ENCODE data around the gene DDX24.

DNA sequence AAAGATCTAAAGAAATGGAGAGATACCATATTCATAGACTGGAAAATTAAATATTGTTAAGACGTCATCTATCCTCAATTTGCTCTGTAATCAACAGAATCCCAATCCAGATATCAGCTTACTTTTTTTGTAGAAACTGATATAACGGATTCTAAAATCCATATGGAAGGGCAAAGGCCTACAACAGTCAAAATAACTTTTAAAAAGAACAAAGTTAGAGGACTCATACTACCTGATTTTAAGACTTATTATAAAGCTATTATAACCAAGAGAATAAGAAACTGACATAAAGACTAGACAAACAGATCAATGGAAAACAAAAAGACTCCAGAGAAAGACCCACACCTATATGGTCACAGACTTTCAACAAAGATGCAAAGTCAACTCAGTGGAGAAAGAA is 6.0 kb downstream of the DDX24 start:
- TF ChIP-seq RELA (CRISPR knock-in tag; IDR thresholded peaks at IDR 0.05; ENCODE audit: borderline replicate concordance) (no peak), FOXP1 (CRISPR knock-in tag; IDR thresholded peaks at IDR 0.05; ENCODE audit: borderline replicate concordance) (no peak), JUN (CRISPR knock-in tag; IDR thresholded peaks at IDR 0.05) (no peak), NR1H2 (CRISPR knock-in tag; IDR thresholded peaks at IDR 0.05) (no peak), IRF2 (CRISPR knock-in tag; IDR thresholded peaks at IDR 0.05; ENCODE audit: borderline replicate concordance, low read depth) (no peak), ZNF416 (CRISPR knock-in tag; IDR thresholded peaks at IDR 0.05) (no peak)
- TF ChIP-seq, protein P1, sequence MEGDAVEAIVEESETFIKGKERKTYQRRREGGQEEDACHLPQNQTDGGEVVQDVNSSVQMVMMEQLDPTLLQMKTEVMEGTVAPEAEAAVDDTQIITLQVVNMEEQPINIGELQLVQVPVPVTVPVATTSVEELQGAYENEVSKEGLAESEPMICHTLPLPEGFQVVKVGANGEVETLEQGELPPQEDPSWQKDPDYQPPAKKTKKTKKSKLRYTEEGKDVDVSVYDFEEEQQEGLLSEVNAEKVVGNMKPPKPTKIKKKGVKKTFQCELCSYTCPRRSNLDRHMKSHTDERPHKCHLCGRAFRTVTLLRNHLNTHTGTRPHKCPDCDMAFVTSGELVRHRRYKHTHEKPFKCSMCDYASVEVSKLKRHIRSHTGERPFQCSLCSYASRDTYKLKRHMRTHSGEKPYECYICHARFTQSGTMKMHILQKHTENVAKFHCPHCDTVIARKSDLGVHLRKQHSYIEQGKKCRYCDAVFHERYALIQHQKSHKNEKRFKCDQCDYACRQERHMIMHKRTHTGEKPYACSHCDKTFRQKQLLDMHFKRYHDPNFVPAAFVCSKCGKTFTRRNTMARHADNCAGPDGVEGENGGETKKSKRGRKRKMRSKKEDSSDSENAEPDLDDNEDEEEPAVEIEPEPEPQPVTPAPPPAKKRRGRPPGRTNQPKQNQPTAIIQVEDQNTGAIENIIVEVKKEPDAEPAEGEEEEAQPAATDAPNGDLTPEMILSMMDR (IDR thresholded peaks at IDR 0.05): no peak
- TF ChIP-seq, protein P2, sequence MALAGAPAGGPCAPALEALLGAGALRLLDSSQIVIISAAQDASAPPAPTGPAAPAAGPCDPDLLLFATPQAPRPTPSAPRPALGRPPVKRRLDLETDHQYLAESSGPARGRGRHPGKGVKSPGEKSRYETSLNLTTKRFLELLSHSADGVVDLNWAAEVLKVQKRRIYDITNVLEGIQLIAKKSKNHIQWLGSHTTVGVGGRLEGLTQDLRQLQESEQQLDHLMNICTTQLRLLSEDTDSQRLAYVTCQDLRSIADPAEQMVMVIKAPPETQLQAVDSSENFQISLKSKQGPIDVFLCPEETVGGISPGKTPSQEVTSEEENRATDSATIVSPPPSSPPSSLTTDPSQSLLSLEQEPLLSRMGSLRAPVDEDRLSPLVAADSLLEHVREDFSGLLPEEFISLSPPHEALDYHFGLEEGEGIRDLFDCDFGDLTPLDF (CRISPR knock-in tag; IDR thresholded peaks at IDR 0.05): no peak
- TF ChIP-seq, protein P3, sequence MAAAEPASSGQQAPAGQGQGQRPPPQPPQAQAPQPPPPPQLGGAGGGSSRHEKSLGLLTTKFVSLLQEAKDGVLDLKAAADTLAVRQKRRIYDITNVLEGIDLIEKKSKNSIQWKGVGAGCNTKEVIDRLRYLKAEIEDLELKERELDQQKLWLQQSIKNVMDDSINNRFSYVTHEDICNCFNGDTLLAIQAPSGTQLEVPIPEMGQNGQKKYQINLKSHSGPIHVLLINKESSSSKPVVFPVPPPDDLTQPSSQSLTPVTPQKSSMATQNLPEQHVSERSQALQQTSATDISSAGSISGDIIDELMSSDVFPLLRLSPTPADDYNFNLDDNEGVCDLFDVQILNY (CRISPR knock-in tag; IDR thresholded peaks at IDR 0.05): no peak
- TF ChIP-seq, protein P4, sequence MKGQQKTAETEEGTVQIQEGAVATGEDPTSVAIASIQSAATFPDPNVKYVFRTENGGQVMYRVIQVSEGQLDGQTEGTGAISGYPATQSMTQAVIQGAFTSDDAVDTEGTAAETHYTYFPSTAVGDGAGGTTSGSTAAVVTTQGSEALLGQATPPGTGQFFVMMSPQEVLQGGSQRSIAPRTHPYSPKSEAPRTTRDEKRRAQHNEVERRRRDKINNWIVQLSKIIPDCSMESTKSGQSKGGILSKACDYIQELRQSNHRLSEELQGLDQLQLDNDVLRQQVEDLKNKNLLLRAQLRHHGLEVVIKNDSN (CRISPR knock-in tag; IDR thresholded peaks at IDR 0.05): no peak
- TF ChIP-seq, protein P5, sequence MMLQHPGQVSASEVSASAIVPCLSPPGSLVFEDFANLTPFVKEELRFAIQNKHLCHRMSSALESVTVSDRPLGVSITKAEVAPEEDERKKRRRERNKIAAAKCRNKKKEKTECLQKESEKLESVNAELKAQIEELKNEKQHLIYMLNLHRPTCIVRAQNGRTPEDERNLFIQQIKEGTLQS (CRISPR knock-in tag; conservative IDR thresholded peaks at IDR 0.05): no peak

Data from WTC11 (cell line).